IgD-negative memory B cell (primary cell): ENCODE data around the gene SLC9A3. TPM values are rescaled to one million over a fixed set of nuclear protein-coding genes. Genes with fewer than 3 reads are reported as not detected.

Experiments used
- H3K27ac Mint-ChIP-seq, 3 donors: one replicate each; pipeline ENCODE4 v1.8.0; 2020 to 2022; ENCODE audit warnings: mild to moderate bottlenecking in 3 of 3, mixed read lengths in 3 of 3, moderate library complexity in 1 of 3
- H3K27me3 Mint-ChIP-seq: one replicate; pipeline ENCODE4 v1.8.0; 2021; ENCODE audit warnings: mixed read lengths
- H3K36me3 Mint-ChIP-seq: one replicate; pipeline ENCODE4 v1.8.0; 2020; ENCODE audit warnings: mild to moderate bottlenecking, mixed read lengths
- H3K4me1 Mint-ChIP-seq, 3 donors: one replicate each; pipeline ENCODE4 v1.8.0; 2020 to 2022; ENCODE audit warnings: mixed read lengths in 3 of 3, mild to moderate bottlenecking in 1 of 3
- H3K4me3 Mint-ChIP-seq, 4 donors: one replicate each; pipeline ENCODE4 v1.8.0; 2020 to 2022; ENCODE audit warnings: mild to moderate bottlenecking in 4 of 4, mixed read lengths in 4 of 4, moderate library complexity in 3 of 4
- H3K9me3 Mint-ChIP-seq, 3 donors: one replicate each; pipeline ENCODE4 v1.8.0; 2020 to 2021; ENCODE audit warnings: mixed read lengths in 3 of 3, mild to moderate bottlenecking in 1 of 3
- polyA plus RNA-seq: library from polyadenylated mRNA; unstranded; fragments of 300-500 nt; fragmentation: Illumina TruSeq; gene quantifications from one replicate; pipeline ENCODE4 v1.2.3, GENCODE V29; 2021

SLC9A3 gene
- polyA plus RNA-seq, 1 donor from 2014 or later: 1.2 TPM

DNA sequence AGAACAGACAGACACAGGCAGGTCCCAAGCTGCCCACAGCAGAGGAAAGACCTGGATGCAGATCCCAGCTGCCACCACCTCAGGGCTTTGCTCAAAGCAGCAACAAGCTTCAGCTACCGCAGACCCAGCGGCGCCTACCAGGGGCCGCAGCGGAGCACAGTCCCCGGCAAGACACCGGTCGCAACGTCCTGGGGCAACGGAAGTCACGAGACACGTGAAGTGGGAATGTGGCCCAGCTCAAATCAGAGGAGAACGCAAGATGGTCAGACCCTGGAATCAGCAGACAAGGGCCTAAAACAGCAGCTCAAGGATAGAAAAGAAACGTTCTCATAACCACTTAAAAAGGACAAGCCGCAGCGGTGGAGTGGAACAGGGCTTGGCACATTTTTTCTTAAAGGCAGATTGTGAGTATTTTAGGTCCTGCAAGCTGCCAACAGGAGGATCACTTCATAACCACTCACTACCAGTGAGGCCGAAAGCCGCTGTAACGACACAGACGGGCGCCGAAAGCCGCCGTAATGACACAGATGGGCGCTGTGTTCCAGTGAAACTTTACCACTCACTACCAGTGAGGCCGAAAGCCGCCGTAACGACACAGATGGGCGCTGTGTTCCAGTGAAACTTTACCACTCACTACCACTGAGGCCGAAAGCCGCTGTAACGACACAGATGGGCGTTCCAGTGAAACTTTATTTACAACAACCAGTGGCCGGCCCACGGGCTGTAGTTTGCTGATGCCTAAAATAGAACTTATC, 21.7 kb downstream of the SLC9A3 start:
- Mint-ChIP-seq H3K4me3 (no peak overlapping the region), H3K9me3 (peaks cover 0 to 3% (median 0%) of the 10 kb centered on the region in 3 donors), H3K27ac (no peak overlapping the region), H3K27me3 (peaks cover 20% of the 10 kb centered on the region), H3K4me1 (peaks cover 0 to 2% (median 0%) of the 10 kb centered on the region in 3 donors), H3K36me3 (no peaks in the 10 kb centered on the region)

GRCh38 chr5:501831-502184, 22.4 kb downstream of the SLC9A3 start:
- Mint-ChIP-seq H3K27ac (no peak overlapping the region), H3K36me3 (no peaks in the 10 kb centered on the region), H3K27me3 (peaks cover 24% of the 10 kb centered on the region), H3K4me1 (peaks cover 0 to 2% (median 0%) of the 10 kb centered on the region in 3 donors), H3K4me3 (no peak overlapping the region), H3K9me3 (peaks cover 0 to 3% (median 0%) of the 10 kb centered on the region in 3 donors)

DNA sequence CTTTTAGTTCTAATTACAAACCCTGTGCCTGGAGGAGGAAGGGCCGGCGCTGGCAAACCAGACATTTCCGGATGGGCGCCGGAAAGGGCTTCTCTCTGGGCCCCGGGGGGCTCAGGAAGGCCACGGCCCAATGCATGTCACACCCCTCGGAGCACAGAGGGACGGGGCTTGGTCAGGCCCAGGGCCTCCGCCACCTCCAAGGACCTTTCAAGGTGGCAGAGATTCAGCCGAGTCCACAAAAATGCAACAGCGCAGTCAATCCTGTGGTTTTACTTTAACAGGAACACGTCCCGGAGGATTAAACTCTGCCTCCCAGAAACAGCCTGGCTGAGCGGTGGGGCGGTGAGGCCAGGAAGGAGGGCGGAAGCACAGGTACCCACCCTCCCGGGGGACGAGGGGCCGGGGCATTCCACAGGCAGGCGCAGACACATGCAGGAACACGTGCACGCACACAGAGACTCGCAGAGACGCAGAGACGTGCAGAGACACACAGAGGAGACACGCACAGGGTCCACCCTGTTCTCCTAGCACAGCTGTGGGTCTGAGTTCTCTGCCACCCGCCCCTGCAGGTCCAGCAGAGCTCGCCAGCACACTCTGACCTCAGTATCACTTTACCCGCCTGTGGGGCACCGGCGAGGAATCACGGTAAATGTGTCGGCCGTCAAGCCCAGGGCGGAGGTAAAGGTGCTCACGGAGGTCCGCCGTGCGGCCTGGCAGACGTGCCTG, 23.0 kb downstream of the SLC9A3 start:
- Mint-ChIP-seq H3K4me1 (peaks cover 0 to 2% (median 0%) of the 10 kb centered on the region in 3 donors), H3K4me3 (no peak overlapping the region), H3K36me3 (no peaks in the 10 kb centered on the region), H3K27me3 (peaks cover 26% of the 10 kb centered on the region), H3K9me3 (peaks cover 0 to 3% (median 0%) of the 10 kb centered on the region in 3 donors), H3K27ac (no peak overlapping the region)

GRCh38 chr5:500491-500890, 23.8 kb downstream of the SLC9A3 start:
- H3K4me1 Mint-ChIP-seq: peaks cover 0 to 2% (median 0%) of the 10 kb centered on the region in 3 donors

DNA sequence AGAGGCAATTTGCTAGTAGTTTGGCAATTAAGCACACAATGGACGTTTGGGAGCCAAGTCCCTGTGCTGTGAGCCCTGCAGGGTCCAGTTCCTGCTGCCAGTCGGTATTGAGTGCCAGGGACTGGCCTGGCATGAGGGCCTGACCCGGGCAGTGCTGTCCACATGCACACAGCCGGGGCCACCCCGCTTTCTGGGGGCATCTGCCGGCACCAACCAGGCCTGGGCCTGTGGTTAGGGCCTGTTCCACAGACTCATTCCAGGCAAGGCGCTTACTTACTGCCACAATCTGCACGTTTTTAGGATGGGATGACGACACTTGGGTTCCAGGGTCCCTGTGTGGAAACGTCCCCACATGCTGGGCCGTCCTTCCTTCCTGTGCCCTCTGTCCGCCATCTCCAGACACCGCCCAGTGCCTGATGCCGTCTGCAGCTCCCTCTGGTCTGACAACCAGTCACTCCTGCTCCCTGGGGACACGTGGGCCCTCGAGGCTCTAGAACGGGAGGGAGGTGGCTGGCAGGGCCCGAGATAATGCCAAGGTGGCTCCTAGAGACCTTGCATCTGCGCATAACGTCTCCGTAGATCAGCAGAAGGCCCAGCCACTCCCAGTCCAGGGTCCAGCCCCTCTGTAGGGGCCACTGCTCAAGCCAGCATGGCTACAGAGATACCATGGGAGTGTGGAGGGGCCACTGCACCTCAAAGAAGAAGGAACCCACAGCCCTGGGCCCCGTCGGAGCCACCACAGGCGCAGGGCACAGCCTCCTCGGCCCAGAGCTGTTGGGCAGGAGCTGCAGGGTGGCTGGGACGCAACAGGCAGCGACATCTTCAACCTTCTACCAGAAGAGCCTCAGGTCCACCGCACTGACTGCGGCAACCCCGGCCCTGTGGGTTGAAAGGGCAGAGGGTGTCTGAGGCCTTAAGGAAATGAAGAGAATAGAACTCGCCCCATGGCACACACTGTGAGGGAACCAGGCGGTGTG, 24.7 kb downstream of the SLC9A3 start:
- Mint-ChIP-seq H3K4me3 (no peak overlapping the region), H3K9me3 (peaks cover 0 to 3% (median 0%) of the 10 kb centered on the region in 3 donors), H3K36me3 (no peaks in the 10 kb centered on the region), H3K27me3 (peaks cover 26% of the 10 kb centered on the region), H3K4me1 (peaks cover 0 to 2% (median 0%) of the 10 kb centered on the region in 3 donors), H3K27ac (no peak overlapping the region)

More at GRCh38 chr5:500491-500890, 23.8 kb downstream of the SLC9A3 start:
- Mint-ChIP-seq H3K4me3 (no peak overlapping the region), H3K9me3 (peaks cover 0 to 3% (median 0%) of the 10 kb centered on the region in 3 donors), H3K27me3 (peaks cover 26% of the 10 kb centered on the region), H3K27ac (no peak overlapping the region), H3K36me3 (no peaks in the 10 kb centered on the region)

DNA sequence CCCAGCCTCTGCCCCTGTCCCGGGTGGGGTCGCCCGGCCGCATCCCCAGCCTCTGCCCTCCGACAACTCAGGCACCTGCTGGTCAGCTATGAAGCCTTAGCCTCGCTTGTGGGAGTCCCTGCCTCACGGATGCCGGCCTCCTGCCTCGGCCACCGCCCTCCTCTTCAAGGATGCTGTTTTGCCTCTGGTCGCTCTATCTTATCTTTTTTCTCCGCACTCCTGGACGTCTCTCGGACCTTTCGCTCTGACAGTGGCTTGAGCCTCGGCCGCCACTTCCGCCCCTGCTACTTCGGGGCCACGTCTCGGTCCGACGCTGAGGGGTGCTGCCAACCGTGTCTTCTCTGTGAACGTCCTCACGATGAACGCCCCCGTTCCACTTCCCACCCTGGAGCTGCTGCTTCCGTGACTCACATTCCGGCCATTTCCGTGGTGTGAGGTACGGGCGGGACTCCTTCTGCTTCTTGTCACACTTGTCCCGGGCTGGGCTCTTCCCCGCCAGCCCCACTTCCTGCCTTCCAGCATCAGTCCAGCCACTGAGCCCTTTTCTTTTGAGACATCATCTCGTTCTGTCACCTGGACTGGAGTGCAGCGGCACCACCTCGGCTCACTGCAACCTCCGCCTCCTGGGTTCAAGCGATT, 26.3 kb downstream of the SLC9A3 start:
- Mint-ChIP-seq H3K36me3 (no peaks in the 10 kb centered on the region), H3K27me3 (peaks cover 21% of the 10 kb centered on the region), H3K4me1 (no peaks in the 10 kb centered on the region), H3K27ac (no peak overlapping the region), H3K4me3 (no peak overlapping the region), H3K9me3 (peaks cover 0 to 1% (median 0%) of the 10 kb centered on the region in 3 donors)

DNA sequence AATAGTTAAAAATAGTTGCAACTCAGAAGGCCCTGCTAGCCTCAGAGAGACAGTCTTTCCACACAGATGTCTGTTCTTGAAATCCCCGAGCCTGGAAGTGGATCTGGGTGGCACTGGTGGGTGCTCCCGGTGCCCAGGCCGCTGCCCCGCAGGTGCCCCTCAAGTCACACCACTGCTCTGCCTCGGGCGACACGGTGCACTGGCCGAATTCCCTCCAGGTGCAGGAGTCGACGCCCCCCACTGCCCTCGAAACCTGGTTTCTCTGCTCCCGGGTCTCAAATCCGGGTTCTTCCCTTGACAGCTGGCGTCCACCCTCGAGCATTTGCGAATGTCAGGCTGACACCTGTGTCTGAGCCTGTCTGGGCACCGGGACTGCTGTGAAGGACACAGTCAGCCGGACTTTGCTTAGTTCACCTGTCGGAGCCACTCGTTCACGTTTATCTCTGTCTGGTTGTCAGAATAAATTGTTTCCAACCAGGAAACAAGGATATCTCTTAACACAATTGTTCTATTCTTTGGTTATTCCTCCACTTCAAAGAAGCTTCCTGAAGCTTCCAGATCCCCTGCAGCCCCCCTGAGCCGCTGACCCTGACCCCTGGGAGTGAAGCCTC, 27.1 kb downstream of the SLC9A3 start:
- no peak overlapping the region for H3K27ac Mint-ChIP-seq
- no peaks in the 10 kb centered on the region for H3K9me3 Mint-ChIP-seq
- H3K36me3 Mint-ChIP-seq: no peaks in the 10 kb centered on the region
- no peak overlapping the region for H3K4me3 Mint-ChIP-seq
- no peaks in the 10 kb centered on the region for H3K4me1 Mint-ChIP-seq
- peaks cover 20% of the 10 kb centered on the region for H3K27me3 Mint-ChIP-seq

DNA sequence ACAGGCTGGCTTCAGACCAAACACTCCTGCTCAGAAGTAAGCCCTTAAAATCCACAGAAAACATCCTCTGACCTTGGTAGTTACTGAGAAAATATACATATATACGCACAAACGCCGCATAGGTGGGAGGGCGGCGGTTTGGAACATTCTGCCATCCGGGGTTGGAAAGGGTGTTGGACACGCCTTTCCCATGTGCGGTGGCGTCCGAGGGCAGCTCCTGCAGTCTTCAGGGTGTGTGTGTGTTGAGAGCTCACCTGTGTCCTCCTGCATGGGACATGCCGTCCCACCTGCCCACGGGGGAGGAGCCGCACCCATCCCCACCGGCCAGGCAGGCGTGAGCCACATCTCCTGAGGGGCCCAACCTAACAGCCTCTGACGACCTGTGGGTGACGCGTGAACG, 28.2 kb downstream of the SLC9A3 start:
- no peak overlapping the region for H3K4me3 Mint-ChIP-seq
- H3K4me1 Mint-ChIP-seq: no peaks in the 10 kb centered on the region
- peaks cover 16% of the 10 kb centered on the region for H3K27me3 Mint-ChIP-seq
- H3K9me3 Mint-ChIP-seq: no peaks in the 10 kb centered on the region
- no peak overlapping the region for H3K27ac Mint-ChIP-seq
- H3K36me3 Mint-ChIP-seq: no peaks in the 10 kb centered on the region

GRCh38 chr5:494667-495255, 29.5 kb downstream of the SLC9A3 start:
- Mint-ChIP-seq H3K4me3 (no peak overlapping the region), H3K4me1 (no peaks in the 10 kb centered on the region), H3K36me3 (no peaks in the 10 kb centered on the region), H3K9me3 (no peaks in the 10 kb centered on the region), H3K27me3 (peaks cover 21% of the 10 kb centered on the region), H3K27ac (peak overlapping the region in 1 of 3 donors; percentile 26)

DNA sequence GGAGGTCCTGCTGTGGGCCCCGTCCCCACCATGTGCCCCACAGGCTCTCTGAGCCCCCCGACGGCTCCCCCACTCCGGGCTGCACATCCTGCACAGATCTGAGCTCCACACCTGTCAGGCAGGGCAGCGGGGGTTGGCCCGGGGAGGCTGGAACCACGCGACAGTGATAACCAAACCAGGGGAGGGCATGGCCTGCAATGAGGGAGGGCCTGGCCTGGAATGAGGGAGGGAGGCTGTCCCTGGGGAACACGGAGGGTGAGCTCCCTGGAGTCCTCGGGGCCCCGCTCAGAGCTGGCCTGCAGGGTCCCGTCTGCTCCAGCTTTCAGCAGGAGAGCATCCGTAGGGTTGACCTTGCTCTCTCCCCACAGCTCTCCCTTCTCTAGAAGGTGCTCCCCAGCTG, 30.5 kb downstream of the SLC9A3 start:
- no peaks in the 10 kb centered on the region for H3K4me1 Mint-ChIP-seq
- H3K36me3 Mint-ChIP-seq: no peaks in the 10 kb centered on the region
- no peaks in the 10 kb centered on the region for H3K9me3 Mint-ChIP-seq
- H3K4me3 Mint-ChIP-seq: no peak overlapping the region
- no peak overlapping the region for H3K27ac Mint-ChIP-seq
- peaks cover 20% of the 10 kb centered on the region for H3K27me3 Mint-ChIP-seq

DNA sequence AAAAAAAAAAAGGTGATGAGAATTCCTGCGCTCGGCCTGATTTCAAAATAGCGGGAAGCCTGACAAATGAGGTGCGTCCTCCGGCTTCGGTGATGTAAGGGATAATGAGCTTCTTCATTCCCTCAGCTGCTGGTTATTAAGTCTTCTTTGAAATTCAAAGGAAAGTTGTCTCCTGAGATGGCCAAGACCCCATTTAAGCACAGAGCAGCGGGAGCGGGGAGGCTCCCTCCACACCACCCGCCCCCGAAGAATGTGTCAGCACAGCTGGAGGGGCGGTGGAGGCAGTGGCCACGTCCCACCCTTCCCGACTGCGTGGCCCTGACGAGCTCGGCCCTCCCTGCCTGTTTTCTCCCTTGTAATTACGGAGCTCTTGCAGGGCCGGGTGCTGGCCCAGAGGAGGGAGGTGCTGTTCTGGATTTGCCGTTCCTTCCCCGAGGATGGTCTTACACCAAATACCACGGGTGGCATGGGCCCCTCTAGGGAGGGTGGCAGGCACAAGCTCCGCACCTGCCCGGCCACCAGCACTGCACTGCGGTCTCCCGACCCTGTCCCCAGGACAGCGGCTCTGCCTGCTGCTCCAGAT, 31.0 kb downstream of the SLC9A3 start:
- H3K4me1 Mint-ChIP-seq: no peaks in the 10 kb centered on the region
- H3K9me3 Mint-ChIP-seq: no peaks in the 10 kb centered on the region
- H3K36me3 Mint-ChIP-seq: no peaks in the 10 kb centered on the region
- H3K27me3 Mint-ChIP-seq: peaks cover 18% of the 10 kb centered on the region
- H3K4me3 Mint-ChIP-seq: no peak overlapping the region
- no peak overlapping the region for H3K27ac Mint-ChIP-seq

DNA sequence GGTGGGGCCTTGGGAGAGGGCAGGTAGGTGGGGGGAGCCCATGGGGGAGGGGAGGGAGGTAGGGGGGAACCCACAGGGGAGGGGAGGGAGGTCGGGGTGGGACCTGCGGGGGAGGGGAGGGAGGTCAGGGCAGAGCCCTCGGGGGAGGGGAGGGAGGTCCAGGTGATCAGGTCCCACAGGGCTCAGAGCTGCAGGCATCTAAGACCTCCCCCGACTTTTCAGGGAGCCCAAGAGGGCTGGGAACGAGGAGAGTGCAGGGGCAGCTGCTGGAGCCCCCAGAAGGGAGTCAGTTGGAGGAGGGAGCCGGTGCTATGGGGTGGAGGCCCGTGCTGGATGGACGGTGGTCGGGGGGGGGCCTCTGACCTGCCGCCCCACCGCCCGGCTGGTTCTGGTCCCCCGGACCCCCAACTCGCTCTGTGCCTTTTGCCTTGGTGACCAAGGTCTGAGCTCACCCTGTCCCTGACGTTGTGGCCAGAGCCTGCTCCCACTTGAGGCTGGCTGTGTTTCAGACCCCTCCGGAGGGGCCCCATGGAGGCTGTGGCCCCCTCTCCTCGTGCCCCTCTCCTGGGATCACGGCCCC, 31.8 kb downstream of the SLC9A3 start:
- peaks cover 16% of the 10 kb centered on the region for H3K27me3 Mint-ChIP-seq
- no peaks in the 10 kb centered on the region for H3K36me3 Mint-ChIP-seq
- H3K9me3 Mint-ChIP-seq: no peaks in the 10 kb centered on the region
- no peak overlapping the region for H3K4me3 Mint-ChIP-seq
- H3K4me1 Mint-ChIP-seq: no peaks in the 10 kb centered on the region
- H3K27ac Mint-ChIP-seq: no peak overlapping the region

DNA sequence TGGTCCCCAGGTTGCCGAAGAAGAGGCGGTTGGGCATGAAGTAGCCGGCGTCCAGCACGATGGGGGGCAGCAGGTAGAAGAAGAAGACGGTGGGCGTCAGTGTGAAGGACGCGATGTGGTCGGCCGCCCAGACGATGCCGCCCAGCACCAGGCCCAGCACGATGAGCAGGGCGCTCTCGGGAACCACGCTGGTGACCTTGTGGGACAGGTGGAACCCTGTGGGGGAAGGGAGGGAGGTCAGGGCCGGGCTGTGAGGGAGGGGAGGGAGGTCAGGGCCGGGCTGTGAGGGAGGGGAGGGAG, 32.4 kb downstream of the SLC9A3 start:
- Mint-ChIP-seq H3K9me3 (no peaks in the 10 kb centered on the region), H3K4me1 (no peaks in the 10 kb centered on the region), H3K36me3 (no peaks in the 10 kb centered on the region), H3K4me3 (no peak overlapping the region), H3K27me3 (peaks cover 12% of the 10 kb centered on the region), H3K27ac (no peak overlapping the region)
